Ishikawa (cell line): ENCODE results near the gene MRFAP1.

Experiments
- CEBPB ChIP-seq: IDR thresholded peaks from 2 replicates; pipeline ENCODE4 v1.6.1; 2012
- CREB1 ChIP-seq: IDR thresholded peaks from 2 replicates; pipeline ENCODE4 v1.6.1; 2012; ENCODE audit warnings: low read depth
- EGR1 ChIP-seq: IDR thresholded peaks from 2 replicates; pipeline ENCODE4 v1.6.1; 2012
- EP300 ChIP-seq: IDR thresholded peaks from 2 replicates; pipeline ENCODE4 v1.6.1; 2012; ENCODE audit warnings: borderline replicate concordance
- FOXM1 ChIP-seq: IDR thresholded peaks from 2 replicates; pipeline ENCODE4 v1.6.1; 2012; ENCODE audit warnings: low read depth, borderline replicate concordance
- MAX ChIP-seq: IDR thresholded peaks from 2 replicates; pipeline ENCODE4 v1.6.1; 2012
- RAD21 ChIP-seq: IDR thresholded peaks from 2 replicates; pipeline ENCODE4 v1.6.1; 2012; ENCODE audit warnings: low read depth
- REST ChIP-seq: IDR thresholded peaks from 2 replicates; pipeline ENCODE4 v1.6.1; 2012; ENCODE audit warnings: low read depth, mild to moderate bottlenecking
- TAF1 ChIP-seq: IDR thresholded peaks from 2 replicates; pipeline ENCODE4 v1.6.1; 2012; ENCODE audit warnings: low read depth, mild to moderate bottlenecking
- TCF12 ChIP-seq: IDR thresholded peaks from 2 replicates; pipeline ENCODE4 v1.6.1; 2012; ENCODE audit warnings: low read depth
- TEAD4 ChIP-seq: IDR thresholded peaks from 2 replicates; pipeline ENCODE4 v1.6.1; 2012
- USF1 ChIP-seq: IDR thresholded peaks from 2 replicates; pipeline ENCODE4 v1.6.1; 2012
- YY1 ChIP-seq: IDR thresholded peaks from 2 replicates; pipeline ENCODE4 v1.6.1; 2012; ENCODE audit warnings: low read depth
- ZBTB7A ChIP-seq: IDR thresholded peaks from 2 replicates; pipeline ENCODE4 v1.6.1; 2012; ENCODE audit warnings: low read depth

MRFAP1 gene

GRCh38 chr4:6592804-6593563 is 47.5 kb upstream of the MRFAP1 start:
- no peak for TF ChIP-seq USF1
- no peak for TF ChIP-seq CREB1

DNA sequence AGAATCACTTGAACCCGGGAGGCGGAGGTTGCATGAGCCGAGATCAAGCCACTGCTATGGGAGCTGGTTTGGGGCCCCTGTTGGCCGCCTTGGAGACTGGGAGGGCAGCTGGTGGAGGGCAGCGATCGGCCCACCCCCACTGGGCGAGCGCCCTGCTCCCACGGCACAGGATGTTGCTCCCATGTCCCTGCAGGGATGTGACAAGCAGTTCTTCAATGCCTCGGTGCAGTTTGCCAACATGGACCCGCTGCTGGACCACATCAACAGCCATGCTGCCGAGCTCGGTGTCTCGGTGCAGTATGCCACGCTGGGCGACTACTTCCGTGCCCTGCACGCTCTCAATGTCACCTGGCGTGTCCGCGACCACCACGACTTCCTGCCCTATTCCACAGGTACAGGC is 46.1 kb upstream of the MRFAP1 start:
- TF ChIP-seq YY1 = no peak
- no peak for TF ChIP-seq REST
- TF ChIP-seq CEBPB = no peak
- TF ChIP-seq EGR1 = no peak
- no peak for TF ChIP-seq TAF1
- no peak for TF ChIP-seq EP300
- no peak for TF ChIP-seq MAX

GRCh38 chr4:6594826-6595355 is 45.6 kb upstream of the MRFAP1 start:
- no peak for TF ChIP-seq EP300
- no peak for TF ChIP-seq EGR1
- TF ChIP-seq CREB1 = no peak

DNA sequence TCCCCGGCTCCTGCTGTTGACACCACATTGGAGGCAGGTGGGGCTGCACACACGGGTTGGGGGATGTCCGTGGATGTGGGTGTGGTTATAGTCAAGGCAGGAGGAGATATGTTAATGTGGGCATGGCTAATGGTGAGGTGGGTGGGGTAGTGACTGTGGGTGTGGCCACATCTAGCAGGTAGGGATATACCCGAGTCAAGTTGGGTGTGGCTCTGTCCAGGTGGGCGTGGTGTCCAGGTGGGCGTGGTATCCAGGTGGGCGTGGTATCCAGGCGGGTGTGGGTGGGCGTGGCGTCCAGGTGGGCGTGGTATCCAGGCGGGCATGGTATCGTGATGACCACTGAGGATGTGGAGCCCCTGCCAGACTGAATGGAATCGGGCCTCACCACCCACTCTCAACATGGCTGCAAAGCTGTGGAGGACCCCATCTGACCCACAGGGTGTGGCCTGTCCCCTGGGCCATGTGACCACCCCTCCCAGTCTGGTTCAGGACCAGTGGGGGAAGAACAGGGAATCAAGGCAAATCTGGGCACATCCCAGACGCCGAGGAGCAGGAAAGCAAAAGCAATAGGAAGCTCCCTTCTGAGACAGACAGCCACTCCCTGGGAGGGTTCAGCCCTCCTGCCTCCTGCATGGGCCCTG is 44.5 kb upstream of the MRFAP1 start:
- TF ChIP-seq REST = no peak
- TF ChIP-seq USF1 = peak; percentile 64

- TF ChIP-seq RAD21 = no peak
- no peak for TF ChIP-seq EGR1
- TF ChIP-seq CREB1 = no peak
- TF ChIP-seq REST = no peak
- TF ChIP-seq TAF1 = no peak
Measured at GRCh38 chr4:6596948-6597347, 43.5 kb upstream of the MRFAP1 start.

GRCh38 chr4:6598127-6598526 is 42.4 kb upstream of the MRFAP1 start:
- TF ChIP-seq TCF12 = no peak
- TF ChIP-seq REST = no peak
- no peak for TF ChIP-seq TAF1
- TF ChIP-seq FOXM1 = no peak
- no peak for TF ChIP-seq USF1
- no peak for TF ChIP-seq EP300
- TF ChIP-seq MAX = no peak
- no peak for TF ChIP-seq CREB1
- TF ChIP-seq ZBTB7A = no peak
- no peak for TF ChIP-seq EGR1
- no peak for TF ChIP-seq CEBPB
- TF ChIP-seq TEAD4 = no peak
- TF ChIP-seq YY1 = no peak
- TF ChIP-seq RAD21 = no peak
